SK-N-SH treated with all-trans-retinoic acid at 6 μM for 48 hours (cell line): Measurements from ENCODE around the gene M1AP.

Source experiments
- BACH2 ChIP-seq: fragments of 250-450 bp; sonication (Bioruptor Pico); IDR thresholded peaks from 2 replicates; pipeline ENCODE4 v1.9.0; 2021; ENCODE audit warnings: mild to moderate bottlenecking, borderline replicate concordance
- CREB5 ChIP-seq: fragments of 250-450 bp; sonication (Bioruptor Pico); IDR thresholded peaks from 2 replicates; pipeline ENCODE4 v1.5.1; 2020; ENCODE audit warnings: low read depth, mild to moderate bottlenecking, moderate library complexity
- PATZ1 ChIP-seq: fragments of 250-450 bp; sonication (Bioruptor Pico); IDR thresholded peaks from 2 replicates; pipeline ENCODE4 v1.8.0; 2020; ENCODE audit warnings: mild to moderate bottlenecking, moderate library complexity, borderline replicate concordance
- POU6F1 ChIP-seq: fragments of 250-450 bp; sonication (Bioruptor Pico); IDR thresholded peaks from 2 replicates; pipeline ENCODE4 v1.8.0; 2021; ENCODE audit warnings: low read depth, mild to moderate bottlenecking, moderate library complexity, borderline replicate concordance
- PPARA ChIP-seq: fragments of 250-450 bp; sonication (Bioruptor Pico); IDR thresholded peaks from 2 replicates; pipeline ENCODE4 v1.5.0; 2020; ENCODE audit warnings: mild to moderate bottlenecking, borderline replicate concordance
- RARB ChIP-seq: fragments of 250-450 bp; sonication (Bioruptor Pico); IDR thresholded peaks from 2 replicates; pipeline ENCODE4 v1.8.0; 2021; ENCODE audit warnings: mild to moderate bottlenecking, moderate library complexity
- SNAI2 ChIP-seq: fragments of 250-450 bp; sonication (Bioruptor Pico); IDR thresholded peaks from 2 replicates; pipeline ENCODE4 v1.5.0; 2020; ENCODE audit warnings: mild to moderate bottlenecking, moderate library complexity
- TOX ChIP-seq: fragments of 250-450 bp; sonication (Bioruptor Pico); IDR thresholded peaks from 2 replicates; pipeline ENCODE4 v1.8.0; 2021; ENCODE audit warnings: mild to moderate bottlenecking, moderate library complexity, borderline replicate concordance
- TSHZ2 ChIP-seq: fragments of 250-450 bp; sonication (Bioruptor Pico); IDR thresholded peaks from 2 replicates; pipeline ENCODE4 v1.5.0; 2020; ENCODE audit warnings: mild to moderate bottlenecking, moderate library complexity

GRCh38 chr2:74559912-74560311, 88.2 kb downstream of the M1AP start:
- TF ChIP-seq RARB (CRISPR knock-in tag): no peak
- no peak for TF ChIP-seq TOX (CRISPR knock-in tag)
- TF ChIP-seq PPARA: no peak
- no peak for TF ChIP-seq PATZ1 (CRISPR knock-in tag)
- no peak for TF ChIP-seq POU6F1 (CRISPR knock-in tag)
- no peak for TF ChIP-seq BACH2
- no peak for TF ChIP-seq SNAI2 (CRISPR knock-in tag)
- TF ChIP-seq TSHZ2 (CRISPR knock-in tag): no peak
- TF ChIP-seq CREB5: no peak
